Mucosa of rectum (tissue), 2 donors: ENCODE measurements around the gene KCNAB1.
"Not testable (repeated sequence)": the region's sequence is repeated elsewhere in the genome, so short reads cannot be mapped to it uniquely, and the experiment has no call there.

ENCODE experiments used
- H3K27ac ChIP-seq, 2 donors: one replicate each; pipeline ENCODE4 v1.7.0; 2013; ENCODE audit warnings: inconsistent platforms in 2 of 2, low read depth in 2 of 2, low read length in 2 of 2
- H3K27me3 ChIP-seq, 2 donors: one replicate each; pipeline ENCODE4 v1.7.0; 2013; ENCODE audit warnings: low read length in 2 of 2; ENCODE audit not compliant: control insufficient read depth in 2 of 2, insufficient read depth in 2 of 2
- H3K36me3 ChIP-seq, 2 donors: one replicate each; pipeline ENCODE4 v1.7.0; 2013; ENCODE audit warnings: low read length in 2 of 2; ENCODE audit not compliant: control insufficient read depth in 2 of 2, insufficient read depth in 2 of 2
- H3K4me1 ChIP-seq, 2 donors: one replicate each; pipeline ENCODE4 v1.7.0; 2013; ENCODE audit warnings: low read length in 2 of 2, mild to moderate bottlenecking in 1 of 2; ENCODE audit not compliant: control insufficient read depth in 2 of 2, insufficient read depth in 2 of 2
- H3K4me3 ChIP-seq, 2 donors: one replicate each; pipeline ENCODE4 v1.7.0; 2013; ENCODE audit warnings: low read length in 2 of 2
- H3K9ac ChIP-seq, 2 donors: one replicate each; pipeline ENCODE4 v1.7.0; 2013; ENCODE audit warnings: low read length in 2 of 2, low read depth in 1 of 2, mild to moderate bottlenecking in 1 of 2
- H3K9me3 ChIP-seq, 2 donors: one replicate each; pipeline ENCODE4 v1.7.0; 2013; ENCODE audit warnings: low read length in 2 of 2; ENCODE audit not compliant: control insufficient read depth in 2 of 2
- donor health status: healthy.
- donor health status: Normal muscosa, but diverticular disease.

The KCNAB1 gene

DNA sequence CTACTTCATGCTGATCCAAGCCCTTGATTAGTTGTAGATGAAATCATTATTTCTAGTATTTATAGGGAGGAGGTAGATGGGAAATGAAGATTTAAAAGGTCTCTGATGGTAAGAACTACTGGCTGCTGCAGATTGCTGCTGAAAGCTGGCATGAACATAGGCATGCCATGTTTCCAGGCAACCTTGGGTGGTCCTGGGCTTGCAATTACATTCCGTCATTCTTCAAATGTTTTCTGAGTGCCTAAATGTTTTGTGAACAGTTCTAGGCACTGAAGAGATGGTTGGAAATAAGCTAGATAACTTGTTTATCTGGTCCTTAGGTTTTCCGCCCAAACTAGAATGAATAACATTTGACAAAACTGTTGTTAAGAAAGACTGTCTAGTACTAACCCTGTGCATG is 95.8 kb downstream of the KCNAB1 start:
- no peaks in the 10 kb centered on the region for H3K36me3 ChIP-seq
- no peaks in the 10 kb centered on the region for H3K9me3 ChIP-seq
- no peak overlapping the region for H3K4me3 ChIP-seq
- H3K4me1 ChIP-seq = no peaks in the 10 kb centered on the region
- H3K9ac ChIP-seq = no peak overlapping the region
- no peaks in the 10 kb centered on the region for H3K27me3 ChIP-seq
- H3K27ac ChIP-seq = no peak overlapping the region

DNA sequence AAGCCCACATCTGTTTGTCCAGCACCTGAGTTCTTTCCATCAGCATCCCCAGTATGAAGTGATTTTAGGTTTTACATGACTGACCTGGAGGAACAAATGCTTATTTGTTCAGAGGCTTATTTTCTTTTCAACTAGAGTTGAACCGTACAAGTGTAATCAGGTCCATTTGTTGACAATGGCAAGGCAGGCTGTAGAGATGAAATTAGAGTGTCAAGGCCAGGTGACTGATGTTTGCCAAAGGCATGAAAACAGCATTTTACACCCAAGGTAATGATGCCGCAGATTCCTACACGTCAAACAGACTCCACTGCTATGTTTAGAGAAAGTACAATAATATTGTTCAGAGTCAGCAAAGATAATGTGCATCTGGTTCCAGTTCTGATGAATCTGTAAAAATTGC is 96.5 kb downstream of the KCNAB1 start:
- no peaks in the 10 kb centered on the region for H3K27me3 ChIP-seq
- no peaks in the 10 kb centered on the region for H3K4me1 ChIP-seq
- H3K27ac ChIP-seq = no peak overlapping the region
- no peak overlapping the region for H3K9ac ChIP-seq
- H3K9me3 ChIP-seq = no peaks in the 10 kb centered on the region
- no peaks in the 10 kb centered on the region for H3K36me3 ChIP-seq
- H3K4me3 ChIP-seq = no peak overlapping the region

DNA sequence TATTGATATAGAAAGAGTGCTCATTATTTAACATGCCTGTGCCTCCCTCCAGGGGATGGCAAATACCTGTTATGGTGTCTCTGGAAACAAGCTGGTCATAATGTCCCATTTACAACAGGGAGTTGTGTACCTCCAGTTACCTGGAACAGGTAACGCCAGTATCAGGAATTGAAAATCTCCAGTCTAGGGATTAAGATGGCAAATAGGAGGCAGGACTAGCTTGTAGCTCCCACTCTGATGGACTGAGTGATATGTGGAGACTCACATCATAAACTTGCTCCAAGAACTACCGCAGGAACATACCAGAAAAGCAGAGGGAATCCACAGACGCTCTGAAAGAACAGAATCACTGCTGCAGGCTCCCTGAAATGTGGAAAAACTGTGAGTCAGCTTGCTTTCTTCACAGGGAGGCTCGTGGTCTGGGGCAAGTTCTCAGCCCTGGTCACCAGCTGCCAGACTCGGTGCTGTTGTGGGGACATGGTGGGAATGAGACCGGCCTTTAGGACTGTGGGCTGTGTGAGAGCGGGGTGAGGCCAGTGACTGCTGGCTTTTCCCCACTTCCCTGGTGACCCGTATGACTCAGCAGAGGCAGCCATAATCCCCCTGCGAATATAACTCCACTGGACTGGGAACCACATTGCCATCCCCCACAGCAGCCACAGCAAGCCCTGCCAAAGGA is 97.4 kb downstream of the KCNAB1 start:
- Histone ChIP-seq H3K9ac (no peak overlapping the region), H3K9me3 (no peaks in the 10 kb centered on the region), H3K4me3 (no peak overlapping the region), H3K27me3 (no peaks in the 10 kb centered on the region), H3K4me1 (no peaks in the 10 kb centered on the region), H3K36me3 (no peaks in the 10 kb centered on the region), H3K27ac (no peak overlapping the region)

DNA sequence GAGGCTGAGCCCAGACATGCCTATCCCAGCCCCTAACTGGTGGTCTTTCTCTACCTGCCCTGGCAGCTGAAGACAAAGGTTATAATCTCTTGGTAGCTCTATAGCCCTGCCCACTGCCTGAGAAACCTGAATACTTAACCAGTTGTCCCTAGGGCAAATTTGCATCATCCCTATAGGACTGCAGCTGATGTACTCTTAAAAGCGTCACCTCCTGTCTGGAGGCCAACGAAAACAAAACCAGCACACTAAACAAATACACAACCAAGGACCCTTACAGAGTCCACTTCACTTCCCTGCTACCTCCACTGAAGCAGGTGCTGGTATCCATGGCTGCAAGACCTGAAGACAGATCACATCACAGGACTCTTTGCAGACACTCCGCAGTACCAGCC is 98.0 kb downstream of the KCNAB1 start:
- Histone ChIP-seq H3K4me1 (no peaks in the 10 kb centered on the region), H3K9ac (no peak overlapping the region), H3K27ac (no peak overlapping the region), H3K36me3 (no peaks in the 10 kb centered on the region), H3K27me3 (no peaks in the 10 kb centered on the region), H3K9me3 (no peaks in the 10 kb centered on the region), H3K4me3 (no peak overlapping the region)

DNA sequence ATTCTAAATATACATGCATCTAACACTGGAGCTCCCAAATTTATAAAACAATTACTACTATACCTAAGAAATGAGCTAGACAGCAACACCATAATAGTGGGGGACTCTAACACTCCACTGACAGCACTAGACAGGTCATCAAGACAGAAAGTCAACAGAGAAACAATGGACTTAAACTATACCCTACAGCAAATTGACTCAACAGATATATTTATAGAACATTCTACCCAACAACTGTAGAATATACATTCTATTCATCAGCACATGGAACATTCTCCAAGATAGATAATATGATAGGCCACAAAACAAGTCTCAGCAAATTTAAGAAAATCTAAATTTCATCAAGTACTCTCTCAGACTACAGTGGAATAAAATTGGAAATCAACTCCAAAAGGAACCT is 102.0 kb downstream of the KCNAB1 start:
- H3K9ac ChIP-seq, H3K4me3 ChIP-seq, H3K27ac ChIP-seq, H3K27me3 ChIP-seq, H3K9me3 ChIP-seq, H3K4me1 ChIP-seq, H3K36me3 ChIP-seq: not testable (repeated sequence)

DNA sequence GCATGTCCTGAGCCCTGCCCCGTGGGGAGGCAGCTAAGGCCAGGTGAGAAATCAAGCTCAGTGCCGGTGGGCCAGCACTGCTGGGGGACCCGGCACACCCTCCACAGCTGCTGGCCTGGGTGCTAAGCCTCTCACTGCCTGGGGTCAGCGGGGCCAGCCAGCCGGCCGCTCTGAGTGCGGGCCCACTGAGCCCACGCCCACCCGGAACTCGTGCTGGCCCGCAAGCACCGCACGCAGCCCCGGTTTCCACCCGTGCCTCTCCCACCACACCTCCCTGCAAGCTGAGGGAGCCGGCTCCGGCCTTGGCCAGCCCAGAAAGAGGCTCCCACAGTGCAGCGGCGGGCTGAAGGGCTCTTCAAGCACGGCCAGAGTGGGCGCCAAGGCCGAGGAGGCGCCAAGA is 103.7 kb downstream of the KCNAB1 start:
- not testable (repeated sequence) for H3K9me3 ChIP-seq, H3K4me1 ChIP-seq, H3K27me3 ChIP-seq, H3K27ac ChIP-seq, H3K4me3 ChIP-seq, H3K36me3 ChIP-seq, H3K9ac ChIP-seq

DNA sequence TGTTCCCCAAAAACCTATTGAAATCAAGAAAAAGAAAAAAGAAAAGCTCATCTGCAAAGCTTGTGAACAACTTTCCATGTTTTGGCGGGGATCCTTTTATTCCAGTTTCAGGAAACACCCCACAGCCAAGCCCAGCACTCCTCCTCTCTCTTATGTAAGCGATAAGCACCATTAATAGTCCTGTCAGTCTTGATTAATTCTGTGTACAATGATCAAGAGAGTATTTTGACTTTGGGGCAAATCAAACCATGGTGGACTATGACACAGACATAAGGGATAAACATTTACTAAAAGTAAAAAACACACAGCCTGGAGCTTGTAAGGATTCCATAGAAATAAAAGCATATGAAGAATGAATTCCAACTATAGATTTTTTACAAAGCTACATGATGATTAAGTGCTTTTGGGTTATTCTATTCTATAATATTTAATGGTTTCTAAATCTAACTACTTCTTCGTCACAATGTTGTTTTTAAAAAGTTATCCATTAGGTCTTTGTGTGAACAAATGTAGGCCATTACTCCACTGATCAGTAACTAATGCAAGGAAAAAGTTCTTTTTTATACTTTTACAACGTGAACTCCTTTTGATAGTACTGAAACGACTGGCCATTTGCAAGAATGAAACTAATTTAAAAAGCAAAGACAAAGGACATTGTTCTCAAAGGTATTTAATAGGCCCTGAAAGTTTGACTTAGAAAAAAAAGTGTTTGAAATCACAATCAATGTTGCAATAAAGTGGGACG is 106.5 kb downstream of the KCNAB1 start:
- Histone ChIP-seq H3K4me1 (no peaks in the 10 kb centered on the region), H3K4me3 (no peak overlapping the region), H3K27me3 (no peaks in the 10 kb centered on the region), H3K9me3 (no peaks in the 10 kb centered on the region), H3K36me3 (no peaks in the 10 kb centered on the region), H3K27ac (no peak overlapping the region), H3K9ac (no peak overlapping the region)

DNA sequence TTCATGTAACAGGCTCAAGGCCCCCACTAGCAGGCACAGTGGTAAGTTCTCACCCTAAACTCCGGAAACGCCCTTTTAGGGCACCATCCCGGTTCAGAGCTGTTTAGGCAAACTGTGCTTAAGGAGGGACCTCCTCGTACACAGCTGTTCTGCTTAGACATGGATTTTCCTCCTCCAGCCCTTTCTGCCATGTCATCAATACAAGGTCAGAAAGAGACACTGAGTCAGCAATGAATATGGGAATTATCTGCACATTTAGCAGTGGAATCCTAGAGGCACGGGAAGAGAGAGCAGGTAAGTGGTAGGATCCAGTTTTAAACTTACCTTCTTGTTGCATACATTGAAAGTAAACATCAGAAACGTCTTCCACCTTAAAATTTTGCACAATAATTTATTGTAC is 107.3 kb downstream of the KCNAB1 start:
- no peak overlapping the region for H3K9ac ChIP-seq

DNA sequence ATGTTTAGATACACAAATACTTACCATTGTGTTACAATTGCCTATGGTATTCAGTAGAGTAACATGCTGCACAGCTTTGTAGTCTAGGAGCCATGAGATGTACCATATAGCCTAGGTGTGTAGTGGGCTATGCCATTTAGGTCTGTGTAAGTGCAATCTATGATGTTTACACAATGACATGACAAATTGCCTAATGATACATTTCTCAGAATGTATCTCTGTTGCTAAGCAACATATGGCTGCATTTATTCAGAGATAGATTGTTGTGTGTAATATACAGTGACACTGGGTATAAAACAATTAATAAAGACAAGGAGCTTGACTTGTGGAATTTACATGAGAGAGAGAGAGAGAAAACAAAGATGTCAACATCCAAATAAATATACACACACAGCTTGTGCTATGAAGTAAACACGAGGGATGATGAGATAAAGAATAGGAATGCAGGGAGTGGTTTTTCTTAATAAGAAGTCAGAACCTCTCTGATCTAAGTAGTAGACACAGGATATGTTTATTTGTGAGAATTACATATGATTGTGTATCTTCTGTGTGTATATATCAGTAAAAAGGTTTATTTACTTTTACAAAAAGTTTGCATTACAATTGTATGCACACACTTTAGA is 110.0 kb downstream of the KCNAB1 start:
- Histone ChIP-seq H3K4me1 (no peaks in the 10 kb centered on the region), H3K27me3 (no peaks in the 10 kb centered on the region), H3K36me3 (no peaks in the 10 kb centered on the region), H3K27ac (no peak overlapping the region), H3K9me3 (no peaks in the 10 kb centered on the region), H3K9ac (no peak overlapping the region), H3K4me3 (no peak overlapping the region)

More for the DNA sequence above, 107.3 kb downstream of the KCNAB1 start:
- H3K4me3 ChIP-seq = no peak overlapping the region
- H3K36me3 ChIP-seq = no peaks in the 10 kb centered on the region
- H3K9me3 ChIP-seq = no peaks in the 10 kb centered on the region
- no peaks in the 10 kb centered on the region for H3K4me1 ChIP-seq
- H3K27me3 ChIP-seq = no peaks in the 10 kb centered on the region
- H3K27ac ChIP-seq = no peak overlapping the region

DNA sequence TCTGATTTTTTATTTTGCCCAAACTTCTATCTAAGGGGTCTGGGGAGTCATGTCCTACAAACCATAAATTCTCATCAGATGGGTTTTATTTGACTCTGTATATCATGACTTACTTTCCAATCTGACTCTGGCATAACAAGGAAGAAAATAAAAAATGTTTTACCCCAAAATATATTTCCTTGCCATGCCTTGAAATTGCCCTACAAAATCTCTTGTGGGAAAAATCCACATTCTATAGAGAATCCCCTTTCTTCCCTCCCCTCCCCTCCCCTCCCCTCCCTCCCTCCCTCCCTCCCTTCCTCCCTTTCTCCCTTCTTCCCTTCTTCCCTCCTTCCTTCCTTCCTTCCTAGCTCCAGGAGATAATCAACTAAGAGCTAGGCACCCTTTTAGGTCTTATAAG is 110.8 kb downstream of the KCNAB1 start:
- not testable (repeated sequence) for H3K9me3 ChIP-seq, H3K4me3 ChIP-seq, H3K36me3 ChIP-seq, H3K4me1 ChIP-seq, H3K27me3 ChIP-seq, H3K27ac ChIP-seq, H3K9ac ChIP-seq
